HepG2 (cell line): ENCODE data around the gene ACSL4. TPM values are rescaled to one million over a fixed set of nuclear protein-coding genes. Genes with fewer than 3 reads are reported as not detected.

Source experiments
- ATAC-seq: fragments of 200-7000 bp; cut with Tn5 transposase; 3 replicates; pipeline ENCODE4 v1.9.1; 2020; ENCODE audit warnings: mild to moderate bottlenecking, moderate library complexity
- BruUV-seq: library from RNA; stranded (reverse); fragments of 400-500 nt; replicated peaks from 2 replicates; lab custom pipeline; 2021; lab: Mats Ljungman, UMichigan
- CTCF ChIA-PET: fragments of 300-600 bp; formaldehyde crosslinking; extraction: SDS; loops from one replicate; lab custom pipeline; 2021; ENCODE audit warnings: low total read pairs, inconsistent platforms, low intra/inter-chr PET ratio; lab: Yijun Ruan, JAX
- POLR2A ChIA-PET: fragments of 350-600 bp; sonication (Branson Sonifier 250); formaldehyde crosslinking; loops from one replicate; lab custom pipeline; 2020; ENCODE audit warnings: antibody characterized with exemption, inconsistent platforms; lab: Yijun Ruan, JAX
- DNase-seq: peaks from one replicate; pipeline ENCODE4 v3.0.0-alpha.2; 2015; ENCODE audit warnings: low spot score
- FAIRE-seq: peaks from 3 replicates; lab custom pipeline; 2011; peaks lifted over from hg19 to GRCh38; lab: Jason Lieb, UNC
- H2AFZ ChIP-seq: one replicate; pipeline ENCODE4 v1.6.1; 2011; ENCODE audit warnings: low read length, inconsistent platforms
- H3K27ac ChIP-seq: fragments of 300-600 bp; 3 replicates; pipeline ENCODE4 v1.8.0; 2011; ENCODE audit warnings: mixed run types, mild to moderate bottlenecking, mixed read lengths, low read length, inconsistent platforms; ENCODE audit not compliant: insufficient read depth; ENCODE audit errors: extremely low read length
- H3K27me3 ChIP-seq, 2 experiments: fragments of 200-600 bp in 1 of 2; 2 replicates in 1 of 2; 3 replicates in 1 of 2; pipeline versions ENCODE4 v1.6.0 to v1.8.0; 2011; ENCODE audit warnings: low read length in 2 of 2, mild to moderate bottlenecking in 2 of 2, moderate library complexity in 2 of 2, inconsistent platforms in 1 of 2; ENCODE audit not compliant: insufficient read depth in 2 of 2, control insufficient read depth in 1 of 2
- H3K36me3 ChIP-seq, 2 experiments: fragments of 200-600 bp in 1 of 2; replicated peaks in 1 of 2; 2 replicates in 1 of 2; 3 replicates in 1 of 2; pipeline versions ENCODE4 v1.5.1 to v1.8.0; 2011; ENCODE audit warnings: low read length in 2 of 2, inconsistent platforms in 1 of 2; ENCODE audit not compliant: insufficient read depth in 2 of 2, control insufficient read depth in 1 of 2
- H3K4me1 ChIP-seq: 2 replicates; pipeline ENCODE4 v1.5.1; 2012; ENCODE audit warnings: low read length, inconsistent platforms; ENCODE audit not compliant: insufficient read depth
- H3K4me2 ChIP-seq: 2 replicates; pipeline ENCODE4 v1.6.0; 2011; ENCODE audit warnings: low read depth, low read length, inconsistent platforms
- H3K4me3 ChIP-seq, 3 experiments: fragments of 200-600 bp in 1 of 3; sonication (generic), shearing (Covaris generic) in 1 of 3; replicated peaks in 1 of 3; 2 replicates each; pipeline ENCODE4 v1.5.1; 2011 to 2016; ENCODE audit warnings: low read length in 3 of 3, inconsistent platforms in 2 of 3, low read depth in 2 of 3, mild to moderate bottlenecking in 2 of 3, control low read depth in 1 of 3, mixed read lengths in 1 of 3; ENCODE audit not compliant: insufficient read depth in 1 of 3
- H3K79me2 ChIP-seq: one replicate; pipeline ENCODE4 v1.6.1; 2011; ENCODE audit warnings: low read length, inconsistent platforms; ENCODE audit not compliant: insufficient read depth
- H3K9ac ChIP-seq: 2 replicates; pipeline ENCODE4 v1.6.0; 2011; ENCODE audit warnings: mild to moderate bottlenecking, low read depth, low read length, inconsistent platforms; ENCODE audit not compliant: insufficient read depth
- H3K9me3 ChIP-seq: 2 replicates; pipeline ENCODE4 v1.5.1; 2012; ENCODE audit warnings: mild to moderate bottlenecking, low read length
- H4K20me1 ChIP-seq: 2 replicates; pipeline ENCODE4 v1.6.0; 2011; ENCODE audit warnings: inconsistent platforms, mild to moderate bottlenecking, low read length, moderate library complexity; ENCODE audit not compliant: insufficient read depth
- DMAP1 ChIP-seq: IDR thresholded peaks from 2 replicates; pipeline ENCODE4 v1.6.1; 2016
- HNF4G ChIP-seq, 2 experiments: sonication (generic) in 1 of 2; formaldehyde crosslinking in 1 of 2; IDR thresholded peaks; 2 replicates each; pipeline versions ENCODE4 v1.4.0 to v1.6.1; 2011 to 2020; ENCODE audit warnings: borderline replicate concordance in 2 of 2, low read depth in 2 of 2, mild to moderate bottlenecking in 2 of 2, low read length in 1 of 2, missing genetic modification reagents in 1 of 2, moderate library complexity in 1 of 2
- HNRNPK ChIP-seq: fragments of 200-400 bp; formaldehyde crosslinking; IDR thresholded peaks from 2 replicates; pipeline ENCODE4 v1.6.1; 2018; ENCODE audit warnings: low read length, low read depth, moderate library complexity, mild to moderate bottlenecking; ENCODE audit not compliant: poor library complexity, severe bottlenecking
- KMT2B ChIP-seq: IDR thresholded peaks from 2 replicates; pipeline ENCODE4 v1.6.1; 2016; ENCODE audit warnings: missing genetic modification reagents, missing compliant biosample characterization
- MED1 ChIP-seq: sonication (generic); formaldehyde crosslinking; IDR thresholded peaks from 2 replicates; pipeline ENCODE4 v1.4.0; 2020; ENCODE audit warnings: missing genetic modification reagents
- NFYC ChIP-seq: IDR thresholded peaks from 2 replicates; pipeline ENCODE4 v1.6.1; 2016; ENCODE audit warnings: missing genetic modification reagents, missing compliant biosample characterization
- NR2F1 ChIP-seq, 2 experiments: fragments of 450-650 bp in 1 of 2; formaldehyde crosslinking in 1 of 2; IDR thresholded peaks; 2 replicates each; pipeline versions ENCODE4 v1.5.0 to v1.6.1; 2016 to 2020; ENCODE audit warnings: mild to moderate bottlenecking in 1 of 2, missing compliant biosample characterization in 1 of 2, missing genetic modification reagents in 1 of 2, moderate library complexity in 1 of 2
- POLR2AphosphoS5 ChIP-seq: IDR thresholded peaks from 2 replicates; pipeline ENCODE4 v1.6.1; 2012; ENCODE audit warnings: low read depth, low read length
- SNRNP70 ChIP-seq: fragments of 200-400 bp; formaldehyde crosslinking; IDR thresholded peaks from 2 replicates; pipeline ENCODE4 v1.6.1; 2017; ENCODE audit warnings: mild to moderate bottlenecking, low read depth, low read length, moderate library complexity
- ZKSCAN5 ChIP-seq: sonication (generic); formaldehyde crosslinking; IDR thresholded peaks from 2 replicates; pipeline ENCODE4 v1.5.1; 2020; ENCODE audit warnings: mild to moderate bottlenecking, missing genetic modification reagents
- ZNF24 ChIP-seq: fragments of 450-650 bp; IDR thresholded peaks from 2 replicates; pipeline ENCODE4 v1.6.1; 2017; ENCODE audit warnings: antibody characterized with exemption, mild to moderate bottlenecking
- ZNF782 ChIP-seq: sonication (generic); formaldehyde crosslinking; IDR thresholded peaks from 2 replicates; pipeline ENCODE4 v1.4.0; 2020; ENCODE audit warnings: missing genetic modification reagents, mild to moderate bottlenecking, borderline replicate concordance
- ZSCAN22 ChIP-seq: sonication (generic); formaldehyde crosslinking; IDR thresholded peaks from 2 replicates; pipeline ENCODE4 v1.4.0; 2020; ENCODE audit warnings: mild to moderate bottlenecking, missing genetic modification reagents
- WGBS: methylation state at CpG from one replicate; pipeline ENCODE4 v1.1.6; 2017; ENCODE audit warnings: low lambda C conversion rate; 5-methylcytosine and 5-hydroxymethylcytosine counted together
- in situ Hi-C: cut with HindIII; loops from 2 replicates; pipeline ENCODE4 v1.10.0; 2017; ENCODE audit warnings: low pct_unique_long_range_greater_than_20kb; ENCODE audit not compliant: extremely low pct_ligation_motif_present
- intact Hi-C: fragments of 100-400 bp; cut with micrococcal nuclease; formaldehyde crosslinking; loops from one replicate; pipeline ENCODE4 v1.10.0; 2022; ENCODE audit not compliant: unreplicated experiment
- polyA plus RNA-seq, 8 experiments: library from polyadenylated mRNA; depleted of rRNA in 3 of 8; stranded (reverse) in 7 of 8; unstranded in 1 of 8; fragments of >200 nt; fragmentation: Illumina TruSeq in 4 of 8; extraction: Trizol in 4 of 8; gene quantifications; 2 replicates each; pipeline versions ENCODE4 v1.2.1 to v1.2.3, GENCODE V29; 2011 to 2016; ENCODE audit warnings: low read depth in 4 of 8, missing spikeins in 1 of 8, mixed read lengths in 1 of 8; ENCODE audit not compliant: insufficient read depth in 1 of 8
- total RNA-seq, 5 experiments: library from RNA; depleted of rRNA; stranded (reverse); fragments of >200 nt; fragmentation: Illumina TruSeq; extraction: Trizol; gene quantifications; 2 replicates each; pipeline ENCODE4 v1.2.3, GENCODE V29; 2016; ENCODE audit warnings: low read depth in 1 of 5
- TF ChIP-seq, protein P1 (sequence below): sonication (generic); formaldehyde crosslinking; conservative IDR thresholded peaks from 2 replicates; pipeline ENCODE4 v1.4.0; 2020; ENCODE audit warnings: mild to moderate bottlenecking, missing genetic modification reagents, moderate library complexity
- TF ChIP-seq, protein P2 (sequence below): sonication (generic); formaldehyde crosslinking; IDR thresholded peaks from 2 replicates; pipeline ENCODE4 v1.5.1; 2020; ENCODE audit warnings: missing genetic modification reagents, mild to moderate bottlenecking, borderline replicate concordance

Gene ACSL4
- total and polyA plus RNA-seq, 2 of the 13 experiments (the other 11 are each of a cell fraction or from before 2014, with no cell fraction given) = 207 to 316 TPM

DNA sequence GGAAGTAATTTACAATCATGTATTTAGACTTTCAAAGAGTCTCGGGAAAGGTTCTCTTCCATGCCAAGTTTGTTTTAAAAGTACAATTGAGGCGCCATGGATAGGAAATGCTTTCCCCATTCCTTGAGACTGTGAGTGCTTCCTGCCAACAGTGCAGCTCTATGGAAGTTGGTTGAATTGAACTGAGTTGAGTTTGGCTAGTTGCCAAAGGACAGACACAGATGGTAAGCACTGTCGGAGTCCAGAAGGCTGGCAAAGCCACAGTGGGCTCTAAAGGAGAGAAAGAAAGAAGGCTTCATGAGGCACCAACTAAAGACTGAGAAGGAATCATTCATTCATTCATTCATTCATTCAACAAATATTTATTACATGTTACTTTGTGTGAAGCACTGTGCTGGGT, 103.7 kb downstream of the ACSL4 start:
- Histone ChIP-seq H3K27ac (no peak overlapping the region), H3K4me2 (no peak overlapping the region), H2AFZ (no peak overlapping the region), H3K9me3 (no peaks in the 10 kb centered on the region), H3K27me3 (no peaks in the 10 kb centered on the region), H3K36me3 (no peaks in the 10 kb centered on the region; a peak in 1 of 5 replicates), H3K4me3 (no peak overlapping the region), H3K9ac (no peak overlapping the region), H3K4me1 (peaks cover 20% of the 10 kb centered on the region), H3K79me2 (no peaks in the 10 kb centered on the region), H4K20me1 (no peaks in the 10 kb centered on the region)
- POLR2A ChIA-PET = no interaction called here
- CTCF ChIA-PET = no interaction called here
- WGBS = 93% methylated on average over 3 of the region's 3 CpGs
- intact Hi-C loops = no loop called here
- DNase-seq (no peak), ATAC-seq (no peak), FAIRE-seq (no peak)
- in situ Hi-C loops = no loop called here
- TF ChIP-seq ZNF24 = peak; percentile 88
- TF ChIP-seq ZNF782 (CRISPR knock-in tag) = no peak
- TF ChIP-seq POLR2AphosphoS5 = no peak
- no TSS peak for BruUV-seq

DNA sequence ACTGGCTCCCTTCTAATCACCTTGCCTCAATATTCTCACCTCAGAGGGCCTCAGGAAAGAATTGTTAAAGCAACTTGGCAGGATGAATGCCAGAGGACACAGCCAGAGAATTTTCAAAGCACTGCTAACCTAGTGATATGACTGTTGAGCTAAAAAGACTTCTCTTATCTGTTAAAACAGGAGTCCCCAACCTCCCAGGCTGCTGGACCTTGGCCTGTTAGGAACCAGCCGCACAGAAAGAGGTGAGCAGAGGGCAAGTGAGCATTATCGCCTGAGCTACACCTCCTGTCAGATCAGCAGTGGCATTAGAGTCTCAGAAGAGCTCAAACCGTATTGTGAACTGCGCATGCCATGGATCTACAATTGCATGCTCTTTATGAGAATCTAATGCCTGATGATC, 106.4 kb downstream of the ACSL4 start:
- FAIRE-seq (no peak), ATAC-seq (peak; percentile 39), DNase-seq (no peak)
- intact Hi-C loops = loop anchor here (2.0 kb wide), 1 partner anchor 142 kb away; no protein-coding TSS in a partner anchor
- Histone ChIP-seq H3K79me2 (no peaks in the 10 kb centered on the region), H3K27ac (peak overlapping the region; percentile 43), H3K9ac (no peak overlapping the region), H3K4me2 (no peak overlapping the region), H3K4me1 (peaks cover 20% of the 10 kb centered on the region), H4K20me1 (no peaks in the 10 kb centered on the region), H3K36me3 (no peaks in the 10 kb centered on the region; a peak in 1 of 5 replicates), H3K27me3 (no peaks in the 10 kb centered on the region), H3K9me3 (no peaks in the 10 kb centered on the region), H3K4me3 (no peak overlapping the region), H2AFZ (no peak overlapping the region)
- ChIA-PET POLR2A (no interaction called here), CTCF (no interaction called here)
- WGBS = no CpG with 5 or more reads among the region's 4 CpGs
- no TSS peak for BruUV-seq
- in situ Hi-C loops = no loop called here
- TF ChIP-seq MED1 (CRISPR knock-in tag) (no peak), ZKSCAN5 (CRISPR knock-in tag) (peak; percentile 88), NR2F1 (CRISPR knock-in tag; IDR thresholded peaks at IDR 0.05) (no peak), SNRNP70 (no peak), KMT2B (CRISPR knock-in tag) (no peak), NFYC (CRISPR knock-in tag) (no peak), HNRNPK (no peak), DMAP1 (CRISPR knock-in tag) (no peak), HNF4G (IDR thresholded peaks at IDR 0.05; ENCODE audit: borderline replicate concordance, low read depth, low read length) (0 out of 2 replicates have a peak, but pooled peaks have one; percentile 23), HNF4G (CRISPR knock-in tag; IDR thresholded peaks at IDR 0.05; ENCODE audit: borderline replicate concordance, low read depth) (no peak), ZSCAN22 (CRISPR knock-in tag) (no peak)
- TF ChIP-seq, protein P1, sequence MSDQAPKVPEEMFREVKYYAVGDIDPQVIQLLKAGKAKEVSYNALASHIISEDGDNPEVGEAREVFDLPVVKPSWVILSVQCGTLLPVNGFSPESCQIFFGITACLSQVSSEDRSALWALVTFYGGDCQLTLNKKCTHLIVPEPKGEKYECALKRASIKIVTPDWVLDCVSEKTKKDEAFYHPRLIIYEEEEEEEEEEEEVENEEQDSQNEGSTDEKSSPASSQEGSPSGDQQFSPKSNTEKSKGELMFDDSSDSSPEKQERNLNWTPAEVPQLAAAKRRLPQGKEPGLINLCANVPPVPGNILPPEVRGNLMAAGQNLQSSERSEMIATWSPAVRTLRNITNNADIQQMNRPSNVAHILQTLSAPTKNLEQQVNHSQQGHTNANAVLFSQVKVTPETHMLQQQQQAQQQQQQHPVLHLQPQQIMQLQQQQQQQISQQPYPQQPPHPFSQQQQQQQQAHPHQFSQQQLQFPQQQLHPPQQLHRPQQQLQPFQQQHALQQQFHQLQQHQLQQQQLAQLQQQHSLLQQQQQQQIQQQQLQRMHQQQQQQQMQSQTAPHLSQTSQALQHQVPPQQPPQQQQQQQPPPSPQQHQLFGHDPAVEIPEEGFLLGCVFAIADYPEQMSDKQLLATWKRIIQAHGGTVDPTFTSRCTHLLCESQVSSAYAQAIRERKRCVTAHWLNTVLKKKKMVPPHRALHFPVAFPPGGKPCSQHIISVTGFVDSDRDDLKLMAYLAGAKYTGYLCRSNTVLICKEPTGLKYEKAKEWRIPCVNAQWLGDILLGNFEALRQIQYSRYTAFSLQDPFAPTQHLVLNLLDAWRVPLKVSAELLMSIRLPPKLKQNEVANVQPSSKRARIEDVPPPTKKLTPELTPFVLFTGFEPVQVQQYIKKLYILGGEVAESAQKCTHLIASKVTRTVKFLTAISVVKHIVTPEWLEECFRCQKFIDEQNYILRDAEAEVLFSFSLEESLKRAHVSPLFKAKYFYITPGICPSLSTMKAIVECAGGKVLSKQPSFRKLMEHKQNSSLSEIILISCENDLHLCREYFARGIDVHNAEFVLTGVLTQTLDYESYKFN (CRISPR knock-in tag) = 0 out of 2 replicates have a peak, but pooled peaks have one; percentile 19
- TF ChIP-seq, protein P2, sequence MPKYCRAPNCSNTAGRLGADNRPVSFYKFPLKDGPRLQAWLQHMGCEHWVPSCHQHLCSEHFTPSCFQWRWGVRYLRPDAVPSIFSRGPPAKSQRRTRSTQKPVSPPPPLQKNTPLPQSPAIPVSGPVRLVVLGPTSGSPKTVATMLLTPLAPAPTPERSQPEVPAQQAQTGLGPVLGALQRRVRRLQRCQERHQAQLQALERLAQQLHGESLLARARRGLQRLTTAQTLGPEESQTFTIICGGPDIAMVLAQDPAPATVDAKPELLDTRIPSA (CRISPR knock-in tag) = no peak
